Stomach (tissue), 4 donors: ENCODE results near the gene ADGRA1.

Experiments
- EP300 ChIP-seq: sonication (generic); formaldehyde crosslinking; IDR thresholded peaks from one replicate; pipeline ENCODE4 v1.6.1; 2017; ENCODE audit warnings: antibody characterized with exemption
- POLR2A ChIP-seq, 4 donors: fragments of 450-650 bp; IDR thresholded peaks; one replicate each; pipeline ENCODE4 v1.6.1; 2016; ENCODE audit warnings: antibody characterized with exemption in 4 of 4, control low read depth in 2 of 4, mild to moderate bottlenecking in 1 of 4, moderate library complexity in 1 of 4
- TF ChIP-seq, protein P1 (sequence below), 7 experiments: fragments of 450-650 bp in 4 of 7; fragments of 200-600 bp in 3 of 7; sonication (generic) in 3 of 7; IDR thresholded peaks; one replicate each; pipeline ENCODE4 v1.5.1; 2016 to 2019; ENCODE audit warnings: antibody characterized with exemption in 7 of 7, control low read depth in 2 of 7, mild to moderate bottlenecking in 1 of 7

DNA sequence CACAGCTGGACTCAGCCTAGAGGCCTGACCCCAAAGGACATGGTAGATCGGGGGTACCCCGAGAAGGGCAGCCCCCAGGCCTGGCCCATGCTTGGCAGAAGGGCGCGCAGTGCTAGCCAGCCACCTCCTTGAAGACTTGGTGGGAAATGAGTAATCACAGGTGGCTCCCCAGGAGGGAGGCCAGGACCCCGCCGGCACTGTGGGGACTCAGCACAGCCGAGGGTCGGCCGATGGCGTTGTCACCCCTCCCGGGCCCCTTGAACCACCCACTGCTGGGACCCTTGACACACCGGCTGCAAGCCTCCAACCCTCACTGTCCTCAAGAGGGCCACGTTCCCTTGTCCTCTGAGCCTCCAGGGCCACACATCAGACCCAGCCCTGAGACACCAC lies 27.7 kb downstream of the ADGRA1 start:
- TF ChIP-seq POLR2A (IDR thresholded peaks at IDR 0.05) (no peak), EP300 (no peak)
- TF ChIP-seq, protein P1, sequence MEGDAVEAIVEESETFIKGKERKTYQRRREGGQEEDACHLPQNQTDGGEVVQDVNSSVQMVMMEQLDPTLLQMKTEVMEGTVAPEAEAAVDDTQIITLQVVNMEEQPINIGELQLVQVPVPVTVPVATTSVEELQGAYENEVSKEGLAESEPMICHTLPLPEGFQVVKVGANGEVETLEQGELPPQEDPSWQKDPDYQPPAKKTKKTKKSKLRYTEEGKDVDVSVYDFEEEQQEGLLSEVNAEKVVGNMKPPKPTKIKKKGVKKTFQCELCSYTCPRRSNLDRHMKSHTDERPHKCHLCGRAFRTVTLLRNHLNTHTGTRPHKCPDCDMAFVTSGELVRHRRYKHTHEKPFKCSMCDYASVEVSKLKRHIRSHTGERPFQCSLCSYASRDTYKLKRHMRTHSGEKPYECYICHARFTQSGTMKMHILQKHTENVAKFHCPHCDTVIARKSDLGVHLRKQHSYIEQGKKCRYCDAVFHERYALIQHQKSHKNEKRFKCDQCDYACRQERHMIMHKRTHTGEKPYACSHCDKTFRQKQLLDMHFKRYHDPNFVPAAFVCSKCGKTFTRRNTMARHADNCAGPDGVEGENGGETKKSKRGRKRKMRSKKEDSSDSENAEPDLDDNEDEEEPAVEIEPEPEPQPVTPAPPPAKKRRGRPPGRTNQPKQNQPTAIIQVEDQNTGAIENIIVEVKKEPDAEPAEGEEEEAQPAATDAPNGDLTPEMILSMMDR (IDR thresholded peaks at IDR 0.05) = no peak
